ENCODE results near the gene RARRES1. TPM values are rescaled to one million over a fixed set of nuclear protein-coding genes. Genes with fewer than 3 reads are reported as not detected.

RARRES1 gene
- total RNA-seq, 1 experiment from 2014 or later = 20.5 TPM

GRCh38 chr3:158659454-158660237, 72.6 kb downstream of the RARRES1 start:
- Histone ChIP-seq H3K4me3 (no peak overlapping the region), H2AFZ (no peak overlapping the region), H3K27ac (peak overlapping the region; percentile 11; the same call in 1 of the 2 replicates), H3K9me3 (ENCODE audit: insufficient read depth, low read depth) (no peaks in the 10 kb centered on the region), H4K20me1 (ENCODE audit: insufficient read depth) (no peaks in the 10 kb centered on the region), H3F3A (ENCODE audit: insufficient read depth, low read depth) (peaks cover 4% of the 10 kb centered on the region; the same call in 1 of the 2 replicates), H3K4me2 (no peak overlapping the region), H3K27me3 (ENCODE audit: insufficient read depth, low read depth) (no peaks in the 10 kb centered on the region), H3K4me1 (replicated peaks; ENCODE audit: insufficient read depth) (no peaks in the 10 kb centered on the region), H3K36me3 (ENCODE audit: low read depth) (peaks cover 71% of the 10 kb centered on the region), H3K79me2 (ENCODE audit: low read depth) (no peaks in the 10 kb centered on the region), H3K9me2 (ENCODE audit: insufficient read depth) (no peaks in the 10 kb centered on the region)
- TF ChIP-seq, protein P1, sequence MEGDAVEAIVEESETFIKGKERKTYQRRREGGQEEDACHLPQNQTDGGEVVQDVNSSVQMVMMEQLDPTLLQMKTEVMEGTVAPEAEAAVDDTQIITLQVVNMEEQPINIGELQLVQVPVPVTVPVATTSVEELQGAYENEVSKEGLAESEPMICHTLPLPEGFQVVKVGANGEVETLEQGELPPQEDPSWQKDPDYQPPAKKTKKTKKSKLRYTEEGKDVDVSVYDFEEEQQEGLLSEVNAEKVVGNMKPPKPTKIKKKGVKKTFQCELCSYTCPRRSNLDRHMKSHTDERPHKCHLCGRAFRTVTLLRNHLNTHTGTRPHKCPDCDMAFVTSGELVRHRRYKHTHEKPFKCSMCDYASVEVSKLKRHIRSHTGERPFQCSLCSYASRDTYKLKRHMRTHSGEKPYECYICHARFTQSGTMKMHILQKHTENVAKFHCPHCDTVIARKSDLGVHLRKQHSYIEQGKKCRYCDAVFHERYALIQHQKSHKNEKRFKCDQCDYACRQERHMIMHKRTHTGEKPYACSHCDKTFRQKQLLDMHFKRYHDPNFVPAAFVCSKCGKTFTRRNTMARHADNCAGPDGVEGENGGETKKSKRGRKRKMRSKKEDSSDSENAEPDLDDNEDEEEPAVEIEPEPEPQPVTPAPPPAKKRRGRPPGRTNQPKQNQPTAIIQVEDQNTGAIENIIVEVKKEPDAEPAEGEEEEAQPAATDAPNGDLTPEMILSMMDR (conservative IDR thresholded peaks at IDR 0.05) = peak; percentile 85
- TF ChIP-seq EZH2 (IDR thresholded peaks at IDR 0.05; ENCODE audit: low read depth) = no peak
- no TSS peak for BruUV-seq (replicated peaks)
- CTCF ChIA-PET = interaction anchor here (0.7 to 2.4 kb wide), 11 partner anchors 11 to 1053 kb away, joined by 3 to 16 read pairs (median 6); no protein-coding TSS in a partner anchor
- intact Hi-C loops (cut with micrococcal nuclease; ENCODE audit: unreplicated experiment) = loop anchor here (1.0 kb wide), 2 partner anchors 68 to 132 kb away; no protein-coding TSS in a partner anchor
- peak; percentile 39 to 57 for DNase-seq
- POLR2A ChIA-PET (ENCODE audit: unreplicated experiment) = interaction anchor here (0.6 to 0.7 kb wide), 3 partner anchors 16 to 130 kb away, joined by 3 to 5 read pairs (median 4); no protein-coding TSS in a partner anchor

DNA sequence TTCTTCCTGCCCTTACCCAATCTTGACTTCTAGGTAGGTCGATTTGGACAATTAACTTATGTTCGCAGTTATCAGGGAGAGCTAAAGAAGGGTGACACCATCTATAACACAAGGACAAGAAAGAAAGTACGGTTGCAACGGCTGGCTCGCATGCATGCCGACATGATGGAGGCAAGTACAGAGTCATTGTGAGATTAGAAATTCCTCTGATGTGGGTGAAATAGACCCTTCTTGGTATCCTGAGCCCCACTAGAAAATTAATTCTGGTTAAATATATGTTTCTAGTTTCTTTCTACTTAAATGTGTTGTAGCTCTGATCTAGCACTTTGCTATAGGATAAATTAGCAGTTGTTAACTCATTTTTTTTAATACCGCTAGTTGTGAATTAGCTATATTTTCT, 73.4 kb downstream of the RARRES1 start:
- Histone ChIP-seq H3K9me2 (ENCODE audit: insufficient read depth) (no peaks in the 10 kb centered on the region), H4K20me1 (ENCODE audit: insufficient read depth) (no peaks in the 10 kb centered on the region), H3K4me3 (no peak overlapping the region), H3K27ac (peak overlapping the region; percentile 11; the same call in 1 of the 2 replicates), H3K79me2 (ENCODE audit: low read depth) (no peaks in the 10 kb centered on the region), H3K36me3 (ENCODE audit: low read depth) (peaks cover 68% of the 10 kb centered on the region), H2AFZ (no peak overlapping the region), H3K27me3 (ENCODE audit: insufficient read depth, low read depth) (no peaks in the 10 kb centered on the region), H3K9me3 (ENCODE audit: insufficient read depth, low read depth) (no peaks in the 10 kb centered on the region), H3F3A (ENCODE audit: insufficient read depth, low read depth) (peaks cover 4% of the 10 kb centered on the region; the same call in 1 of the 2 replicates), H3K4me1 (replicated peaks; ENCODE audit: insufficient read depth) (no peaks in the 10 kb centered on the region), H3K4me2 (no peak overlapping the region)
- CTCF ChIA-PET = interaction anchor here (1.1 to 2.2 kb wide), 6 partner anchors 10 to 132 kb away, joined by 3 to 16 read pairs (median 8); no protein-coding TSS in a partner anchor
- BruUV-seq (replicated peaks) = no TSS peak
- POLR2A ChIA-PET (ENCODE audit: unreplicated experiment) = no interaction called here
- no peak for DNase-seq
- intact Hi-C loops (cut with micrococcal nuclease; ENCODE audit: unreplicated experiment) = loop anchor here (1.0 kb wide), 2 partner anchors 68 to 132 kb away; no protein-coding TSS in a partner anchor
- TF ChIP-seq, protein P1 (conservative IDR thresholded peaks at IDR 0.05) = no peak
- no peak for TF ChIP-seq EZH2 (IDR thresholded peaks at IDR 0.05; ENCODE audit: low read depth)

- Histone ChIP-seq H3K9me2 (ENCODE audit: insufficient read depth) (no peaks in the 10 kb centered on the region), H4K20me1 (ENCODE audit: insufficient read depth) (no peaks in the 10 kb centered on the region; the same call in 1 of the 2 replicates), H3K79me2 (ENCODE audit: low read depth) (0 out of 2 replicates have a peak, but pooled peaks cover 7% of the 10 kb centered on the region), H3K9me3 (ENCODE audit: insufficient read depth, low read depth) (no peaks in the 10 kb centered on the region), H3K27ac (no peak overlapping the region), H3K36me3 (ENCODE audit: low read depth) (peaks cover 57% of the 10 kb centered on the region), H3F3A (ENCODE audit: insufficient read depth, low read depth) (peaks cover 3% of the 10 kb centered on the region; the same call in 1 of the 2 replicates), H3K4me3 (no peak overlapping the region), H3K4me1 (replicated peaks; ENCODE audit: insufficient read depth) (no peaks in the 10 kb centered on the region), H3K4me2 (no peak overlapping the region), H3K27me3 (ENCODE audit: insufficient read depth, low read depth) (no peaks in the 10 kb centered on the region), H2AFZ (no peak overlapping the region)
- no peak for DNase-seq
- BruUV-seq (replicated peaks) = no TSS peak
- intact Hi-C loops (cut with micrococcal nuclease; ENCODE audit: unreplicated experiment) = no loop called here
- TF ChIP-seq EZH2 (IDR thresholded peaks at IDR 0.05; ENCODE audit: low read depth) = no peak
- TF ChIP-seq, protein P1 (conservative IDR thresholded peaks at IDR 0.05) = no peak
- CTCF ChIA-PET = no interaction called here
- POLR2A ChIA-PET (ENCODE audit: unreplicated experiment) = interaction anchor here (0.5 kb wide), 1 partner anchor 858 kb away, joined by 12 read pairs; no protein-coding TSS in a partner anchor
These were observed 79.8 kb downstream of the RARRES1 start for GRCh38 chr3:158652463-158652862.
